Suprapubic skin (tissue), 4 donors: ENCODE results near the gene ARFRP1.

Experiments used
- CTCF ChIP-seq, 2 donors: fragments of 200-600 bp in 1 of 2; fragments of 450-650 bp in 1 of 2; sonication (generic) in 1 of 2; IDR thresholded peaks; one replicate each; pipeline ENCODE4 v1.5.1; 2016 to 2019; ENCODE audit warnings: antibody characterized with exemption in 2 of 2, mild to moderate bottlenecking in 1 of 2, moderate library complexity in 1 of 2
- EP300 ChIP-seq: sonication (generic); formaldehyde crosslinking; IDR thresholded peaks from one replicate; pipeline ENCODE4 v1.6.1; 2017; ENCODE audit warnings: antibody characterized with exemption
- POLR2A ChIP-seq, 2 donors: fragments of 450-650 bp; IDR thresholded peaks; one replicate each; pipeline ENCODE4 v1.6.1; 2017; ENCODE audit warnings: antibody characterized with exemption in 2 of 2, mild to moderate bottlenecking in 2 of 2, moderate library complexity in 2 of 2
- POLR2AphosphoS5 ChIP-seq, 3 donors: sonication (generic); formaldehyde crosslinking; IDR thresholded peaks; one replicate each; pipeline ENCODE4 v1.6.1; 2017; ENCODE audit warnings: antibody characterized with exemption in 3 of 3

GRCh38 chr20:63657260-63657936, 50.4 kb downstream of the ARFRP1 start:
- no peak for TF ChIP-seq CTCF (IDR thresholded peaks at IDR 0.05)
- TF ChIP-seq POLR2A (IDR thresholded peaks at IDR 0.05), result no peak
- TF ChIP-seq POLR2AphosphoS5 (IDR thresholded peaks at IDR 0.05), result no peak
- no peak for TF ChIP-seq EP300
